A673 (cell line): ENCODE measurements around the gene AGBL5. TPM values are rescaled to one million over a fixed set of nuclear protein-coding genes. Genes with fewer than 3 reads are reported as not detected.

ENCODE experiments used
- BruUV-seq: library from RNA; stranded (reverse); fragments of 400-500 nt; replicated peaks from 2 replicates; lab custom pipeline; 2021; lab: Mats Ljungman, UMichigan
- CTCF ChIA-PET: fragments of 300-600 bp; sonication (Branson Sonifier 250); formaldehyde crosslinking; loops from one replicate; lab custom pipeline; 2022; ENCODE audit warnings: antibody characterized with exemption; lab: Charles Lee
- POLR2A ChIA-PET: fragments of 300-600 bp; sonication (Branson Sonifier 250); formaldehyde crosslinking; loops from one replicate; lab custom pipeline; 2022; ENCODE audit warnings: antibody characterized with exemption; ENCODE audit not compliant: low non-redundant PET; lab: Charles Lee
- DNase-seq: peaks from one replicate; pipeline ENCODE4 v3.0.0-alpha.2; 2015; ENCODE audit warnings: low spot score
- H3K27ac ChIP-seq: fragments of 200-600 bp; sonication (generic); 2 replicates; pipeline ENCODE4 v1.5.1; 2016; ENCODE audit warnings: mixed run types, low read depth, mild to moderate bottlenecking, mixed read lengths, antibody characterized with exemption, low read length; ENCODE audit not compliant: poor library complexity, severe bottlenecking
- H3K27me3 ChIP-seq: fragments of 200-600 bp; sonication (generic); replicated peaks from 2 replicates; pipeline ENCODE4 v1.6.1; 2017; ENCODE audit warnings: mixed run types, low read depth, mild to moderate bottlenecking, mixed read lengths, antibody characterized with exemption, low read length; ENCODE audit not compliant: insufficient read depth, poor library complexity
- H3K36me3 ChIP-seq: fragments of 200-600 bp; sonication (generic); 2 replicates; pipeline ENCODE4 v1.6.1; 2016; ENCODE audit warnings: mixed run types, mild to moderate bottlenecking, mixed read lengths, antibody characterized with exemption, low read length; ENCODE audit not compliant: insufficient read depth, poor library complexity, severe bottlenecking
- H3K4me1 ChIP-seq: fragments of 200-600 bp; sonication (generic); 2 replicates; pipeline ENCODE4 v1.6.1; 2017; ENCODE audit warnings: mixed run types, mild to moderate bottlenecking, mixed read lengths, antibody characterized with exemption, low read length; ENCODE audit not compliant: insufficient read depth, poor library complexity, severe bottlenecking
- H3K4me3 ChIP-seq: fragments of 200-600 bp; sonication (generic); 2 replicates; pipeline ENCODE4 v1.5.1; 2016; ENCODE audit warnings: low read depth, mixed run types, mild to moderate bottlenecking, mixed read lengths, low read length; ENCODE audit not compliant: poor library complexity, severe bottlenecking
- H3K9me3 ChIP-seq: fragments of 200-600 bp; sonication (generic); 2 replicates; pipeline ENCODE4 v1.6.1; 2016; ENCODE audit warnings: mixed run types, low read depth, mild to moderate bottlenecking, mixed read lengths, antibody characterized with exemption, low read length; ENCODE audit not compliant: poor library complexity, severe bottlenecking
- CTCF ChIP-seq: fragments of 300-800, 200-600 bp; sonication (generic); conservative IDR thresholded peaks from 2 replicates; pipeline ENCODE4 v1.5.1; 2017; ENCODE audit warnings: low read depth, mild to moderate bottlenecking, antibody characterized with exemption, low read length, moderate library complexity, mixed read lengths
- EZH2 ChIP-seq: fragments of 200-600 bp; sonication (generic); IDR thresholded peaks from 2 replicates; pipeline ENCODE4 v1.6.1; 2017; ENCODE audit warnings: borderline replicate concordance, low read depth, mild to moderate bottlenecking, mixed read lengths, antibody characterized with exemption, low read length; ENCODE audit not compliant: poor library complexity, severe bottlenecking
- intact Hi-C: fragments of 100-400 bp; cut with micrococcal nuclease; formaldehyde crosslinking; loops from one replicate; pipeline ENCODE4 v1.10.0; 2022; ENCODE audit not compliant: unreplicated experiment
- total RNA-seq: library from RNA; stranded (reverse); gene quantifications from 2 replicates; pipeline ENCODE4 v1.2.3, GENCODE V29; 2021

The AGBL5 gene
- total RNA-seq, 1 experiment from 2014 or later: 64.1 TPM

GRCh38 chr2:27007416-27008374 is 43.8 kb upstream of the AGBL5 start:
- no peaks in the 10 kb centered on the region for H3K36me3 ChIP-seq
- intact Hi-C loops: no loop called here
- CTCF ChIA-PET: no interaction called here
- DNase-seq: no peak
- BruUV-seq: no TSS peak
- POLR2A ChIA-PET: no interaction called here
- H3K9me3 ChIP-seq: no peaks in the 10 kb centered on the region
- no peaks in the 10 kb centered on the region for H3K27me3 ChIP-seq
- H3K27ac ChIP-seq: no peak overlapping the region
- no peaks in the 10 kb centered on the region for H3K4me1 ChIP-seq
- H3K4me3 ChIP-seq: no peak overlapping the region
- TF ChIP-seq EZH2 (no peak), CTCF (no peak)

- intact Hi-C loops: no loop called here
- H3K4me3 ChIP-seq: no peak overlapping the region
- TF ChIP-seq EZH2: no peak
- no peak for TF ChIP-seq CTCF
- DNase-seq: no peak
- H3K4me1 ChIP-seq: no peaks in the 10 kb centered on the region
- POLR2A ChIA-PET: no interaction called here
- H3K27ac ChIP-seq: no peak overlapping the region
- H3K27me3 ChIP-seq: no peaks in the 10 kb centered on the region
- no peaks in the 10 kb centered on the region for H3K36me3 ChIP-seq
- BruUV-seq: no TSS peak
- CTCF ChIA-PET: no interaction called here
- no peaks in the 10 kb centered on the region for H3K9me3 ChIP-seq
Measured at GRCh38 chr2:27008678-27009077, 42.8 kb upstream of the AGBL5 start.

GRCh38 chr2:27009083-27009482 is 42.4 kb upstream of the AGBL5 start:
- DNase-seq: no peak
- no peak overlapping the region for H3K27ac ChIP-seq
- no peaks in the 10 kb centered on the region for H3K36me3 ChIP-seq
- H3K4me3 ChIP-seq: no peak overlapping the region
- no peaks in the 10 kb centered on the region for H3K4me1 ChIP-seq
- CTCF ChIA-PET: no interaction called here
- intact Hi-C loops: no loop called here
- H3K27me3 ChIP-seq: no peaks in the 10 kb centered on the region
- H3K9me3 ChIP-seq: no peaks in the 10 kb centered on the region
- TF ChIP-seq CTCF: no peak
- no peak for TF ChIP-seq EZH2
- POLR2A ChIA-PET: no interaction called here
- no TSS peak for BruUV-seq
